ENCODE measurements around the gene ST8SIA1.

Gene ST8SIA1

DNA sequence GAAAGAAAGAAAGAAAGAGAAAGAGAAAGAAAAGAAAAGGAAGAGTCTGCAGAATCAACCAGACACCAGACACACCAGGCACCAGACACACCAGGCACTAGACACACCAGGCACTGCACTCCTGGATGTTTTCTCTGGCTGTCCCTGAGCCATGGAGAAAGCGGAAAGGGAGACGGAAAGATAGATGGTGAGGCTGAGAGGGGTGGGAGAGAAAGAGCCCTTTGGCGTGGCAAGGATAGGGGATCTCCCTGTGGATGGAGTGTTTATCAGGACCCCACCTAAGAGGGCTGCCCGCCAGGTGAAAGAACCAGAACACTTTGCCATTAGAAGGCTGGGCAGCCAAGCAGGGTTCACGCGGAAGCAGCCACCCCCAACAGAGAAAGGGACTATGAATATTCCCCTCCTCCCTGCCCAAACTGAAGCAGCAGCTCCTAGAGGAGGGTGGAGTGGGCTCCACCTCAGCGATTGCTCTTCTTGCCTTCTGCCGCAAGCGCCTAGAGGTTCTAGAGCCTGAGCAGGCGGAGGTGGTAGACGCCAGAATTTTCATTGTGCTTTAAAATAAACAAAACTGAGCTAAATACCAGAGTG is 13.4 kb downstream of the ST8SIA1 start:
- H3K27me3 ChIP-seq = no peaks in the 10 kb centered on the region
- TF ChIP-seq, protein P1, sequence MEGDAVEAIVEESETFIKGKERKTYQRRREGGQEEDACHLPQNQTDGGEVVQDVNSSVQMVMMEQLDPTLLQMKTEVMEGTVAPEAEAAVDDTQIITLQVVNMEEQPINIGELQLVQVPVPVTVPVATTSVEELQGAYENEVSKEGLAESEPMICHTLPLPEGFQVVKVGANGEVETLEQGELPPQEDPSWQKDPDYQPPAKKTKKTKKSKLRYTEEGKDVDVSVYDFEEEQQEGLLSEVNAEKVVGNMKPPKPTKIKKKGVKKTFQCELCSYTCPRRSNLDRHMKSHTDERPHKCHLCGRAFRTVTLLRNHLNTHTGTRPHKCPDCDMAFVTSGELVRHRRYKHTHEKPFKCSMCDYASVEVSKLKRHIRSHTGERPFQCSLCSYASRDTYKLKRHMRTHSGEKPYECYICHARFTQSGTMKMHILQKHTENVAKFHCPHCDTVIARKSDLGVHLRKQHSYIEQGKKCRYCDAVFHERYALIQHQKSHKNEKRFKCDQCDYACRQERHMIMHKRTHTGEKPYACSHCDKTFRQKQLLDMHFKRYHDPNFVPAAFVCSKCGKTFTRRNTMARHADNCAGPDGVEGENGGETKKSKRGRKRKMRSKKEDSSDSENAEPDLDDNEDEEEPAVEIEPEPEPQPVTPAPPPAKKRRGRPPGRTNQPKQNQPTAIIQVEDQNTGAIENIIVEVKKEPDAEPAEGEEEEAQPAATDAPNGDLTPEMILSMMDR (IDR thresholded peaks at IDR 0.05) = no peak
- no peak overlapping the region for H3K4me3 ChIP-seq
- H3K9me3 ChIP-seq = no peaks in the 10 kb centered on the region
- no peaks in the 10 kb centered on the region for H3K36me3 ChIP-seq
- intact Hi-C loops (cut with DNase I; ENCODE audit: low total_unique reads) = no loop called here
- H3K27ac ChIP-seq = no peak overlapping the region
- no peak for DNase-seq
- H3K4me1 ChIP-seq = peaks cover 0 to 4% (median 0%) of the 10 kb centered on the region in 4 donors

DNA sequence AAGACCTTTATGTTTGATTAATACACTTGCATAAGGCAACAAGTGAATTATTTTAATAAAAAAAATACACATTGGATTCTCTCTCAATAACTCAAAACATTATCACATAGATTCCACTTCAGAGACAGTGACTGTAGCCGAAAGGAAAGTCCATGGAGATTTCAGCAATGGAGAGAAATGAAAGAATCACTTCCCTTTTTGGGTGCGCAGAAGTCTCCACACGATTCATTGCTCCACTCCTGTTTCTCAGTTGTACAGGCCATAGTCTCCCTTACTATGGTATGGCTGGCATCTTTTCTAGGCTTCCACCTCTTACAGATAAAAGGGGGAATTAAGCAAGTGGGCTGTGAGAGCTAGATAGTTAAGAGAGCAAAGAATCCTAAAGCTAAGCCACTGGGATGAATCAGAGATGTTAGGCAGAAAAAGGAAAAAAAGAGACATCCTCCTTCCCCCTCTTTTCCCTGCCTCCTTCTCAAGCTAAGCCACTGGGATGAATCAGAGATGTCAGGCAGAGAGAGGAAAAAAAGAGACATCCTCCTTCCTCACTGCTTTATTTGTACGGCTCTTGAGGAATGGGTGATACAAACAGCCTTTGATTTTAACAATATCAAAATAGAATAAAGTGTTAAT is 16.3 kb downstream of the ST8SIA1 start:
- Histone ChIP-seq H3K4me1 (peaks cover 0 to 4% (median 0%) of the 10 kb centered on the region in 4 donors), H3K27ac (no peak overlapping the region), H3K36me3 (no peaks in the 10 kb centered on the region), H3K27me3 (no peaks in the 10 kb centered on the region), H3K9me3 (no peaks in the 10 kb centered on the region), H3K4me3 (no peak overlapping the region)
- TF ChIP-seq, protein P1 (IDR thresholded peaks at IDR 0.05) = no peak
- DNase-seq = no peak
- intact Hi-C loops (cut with DNase I; ENCODE audit: low total_unique reads) = no loop called here

DNA sequence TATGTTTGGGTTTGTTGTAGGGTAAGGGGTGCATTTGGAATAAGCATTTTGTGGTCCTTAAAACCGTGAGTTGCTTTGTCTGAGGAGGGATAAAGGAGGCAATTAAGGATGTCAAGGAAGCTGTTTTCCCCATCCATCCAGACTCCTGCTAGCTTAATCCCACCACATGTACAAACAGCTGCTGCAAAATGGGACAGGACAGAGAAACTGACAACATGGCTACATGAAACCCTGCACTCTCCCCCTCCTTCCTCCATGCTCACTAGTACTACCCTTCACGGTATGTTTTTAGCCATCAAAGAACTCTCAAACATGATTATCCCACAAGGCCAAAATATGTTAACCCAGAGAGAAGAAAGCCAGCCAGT is 20.6 kb downstream of the ST8SIA1 start:
- intact Hi-C loops (cut with DNase I; ENCODE audit: low total_unique reads) = no loop called here
- no peak for DNase-seq
- Histone ChIP-seq H3K9me3 (no peaks in the 10 kb centered on the region), H3K27me3 (no peaks in the 10 kb centered on the region), H3K27ac (no peak overlapping the region), H3K4me1 (no peaks in the 10 kb centered on the region), H3K36me3 (no peaks in the 10 kb centered on the region), H3K4me3 (no peak overlapping the region)
- TF ChIP-seq, protein P1 (IDR thresholded peaks at IDR 0.05) = no peak

GRCh38 chr12:22313286-22313962 is 21.1 kb downstream of the ST8SIA1 start:
- H3K4me3 ChIP-seq = no peak overlapping the region
- no peak for DNase-seq
- no peaks in the 10 kb centered on the region for H3K36me3 ChIP-seq
- TF ChIP-seq, protein P1 (IDR thresholded peaks at IDR 0.05) = no peak
- H3K4me1 ChIP-seq = no peaks in the 10 kb centered on the region
- no peak overlapping the region for H3K27ac ChIP-seq
- no peaks in the 10 kb centered on the region for H3K9me3 ChIP-seq
- intact Hi-C loops (cut with DNase I; ENCODE audit: low total_unique reads) = no loop called here
- no peaks in the 10 kb centered on the region for H3K27me3 ChIP-seq

DNA sequence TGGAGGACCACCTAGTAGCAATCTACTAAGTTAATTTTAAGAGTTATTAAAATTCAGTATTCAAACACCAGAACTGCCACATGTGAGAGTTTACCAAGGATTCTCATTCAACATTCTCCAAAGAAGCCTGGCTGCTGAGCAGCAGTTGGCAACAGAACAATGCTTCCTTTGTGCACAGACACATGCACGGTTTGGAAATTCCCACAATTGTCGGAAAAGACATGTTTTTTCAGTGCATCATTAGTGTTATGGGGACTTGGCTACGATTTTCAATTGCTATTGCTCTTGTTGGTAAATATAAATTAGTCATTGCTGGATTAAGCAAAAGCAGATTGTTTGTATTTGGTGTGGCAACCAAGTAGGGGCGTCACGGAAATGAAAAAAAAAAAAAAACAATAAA is 22.2 kb downstream of the ST8SIA1 start:
- H3K36me3 ChIP-seq = no peaks in the 10 kb centered on the region
- TF ChIP-seq, protein P1 (IDR thresholded peaks at IDR 0.05) = no peak
- H3K27ac ChIP-seq = no peak overlapping the region

More for the DNA sequence above, 22.2 kb downstream of the ST8SIA1 start:
- Histone ChIP-seq H3K27me3 (no peaks in the 10 kb centered on the region), H3K4me1 (no peaks in the 10 kb centered on the region), H3K9me3 (no peaks in the 10 kb centered on the region), H3K4me3 (no peak overlapping the region)
- no peak for DNase-seq
- intact Hi-C loops (cut with DNase I; ENCODE audit: low total_unique reads) = no loop called here
